GM12878 (cell line): ENCODE data around the gene HOXC12.

Source experiments
- ASH2L ChIP-seq: fragments of 300-600, 200-600 bp; sonication (generic); IDR thresholded peaks from 2 replicates; pipeline ENCODE4 v1.6.1; 2017; ENCODE audit warnings: low read depth, mild to moderate bottlenecking, borderline replicate concordance
- BCL11A ChIP-seq: IDR thresholded peaks from 2 replicates; pipeline ENCODE4 v1.6.1; 2011; ENCODE audit warnings: low read depth, low read length
- POLR2AphosphoS5 ChIP-seq: IDR thresholded peaks from 2 replicates; pipeline ENCODE4 v1.6.1; 2011; ENCODE audit warnings: mild to moderate bottlenecking, low read length, inconsistent platforms

- TF ChIP-seq ASH2L (no peak), BCL11A (no peak), POLR2AphosphoS5 (no peak)
These were observed 2.9 kb upstream of the HOXC12 start for GRCh38 chr12:53951577-53952334.
